GM21515 (cell line): Measurements from ENCODE around the gene WBP1L.
"Not testable (repeated sequence)": the region's sequence is repeated elsewhere in the genome, so short reads cannot be mapped to it uniquely, and the experiment has no call there.

ENCODE experiments used
- ATAC-seq: cut with Tn5 transposase; IDR thresholded peaks from one replicate; pipeline ENCODE4 v1.9.1; 2021; ENCODE audit not compliant: unreplicated experiment

Gene WBP1L

DNA sequence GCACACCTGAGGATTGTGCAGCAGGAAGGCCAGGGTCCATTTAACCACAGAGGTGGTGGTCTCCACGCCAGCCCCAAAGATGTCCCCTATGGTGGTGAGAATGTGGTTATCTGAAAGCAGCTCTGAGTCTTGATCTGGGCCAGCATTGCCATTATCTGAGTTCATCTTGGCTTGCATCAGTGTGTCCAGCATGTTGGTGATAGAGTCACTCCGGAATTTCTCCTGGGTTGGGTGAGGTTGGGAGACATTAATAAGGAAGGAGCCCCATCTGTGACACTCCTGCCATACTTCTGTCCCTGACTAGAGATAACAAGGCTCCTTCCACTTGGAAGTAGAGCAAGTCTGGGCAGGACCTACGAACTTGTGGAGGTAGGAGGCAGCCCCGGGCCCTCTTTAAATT, 89.2 kb downstream of the WBP1L start:
- no peak for ATAC-seq

DNA sequence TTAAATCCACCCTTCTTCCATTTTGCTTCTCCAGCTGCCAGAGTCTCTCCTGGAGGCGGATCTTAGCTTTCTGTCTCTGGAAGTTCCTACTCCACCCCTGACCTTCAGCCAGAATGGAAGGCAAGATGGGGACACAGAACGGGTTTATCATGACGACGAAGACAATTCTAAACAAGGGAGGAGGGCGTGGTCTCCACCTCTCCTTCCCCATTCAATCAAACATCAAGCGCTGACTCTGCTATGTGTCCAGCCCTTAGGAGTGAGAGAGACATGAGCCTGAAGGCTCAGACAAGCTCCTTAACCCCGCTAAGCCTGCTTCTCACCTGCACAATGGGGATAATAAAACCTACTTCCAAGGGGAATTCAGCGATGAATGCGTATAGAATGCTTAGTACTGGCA, 90.4 kb downstream of the WBP1L start:
- ATAC-seq, result no peak

DNA sequence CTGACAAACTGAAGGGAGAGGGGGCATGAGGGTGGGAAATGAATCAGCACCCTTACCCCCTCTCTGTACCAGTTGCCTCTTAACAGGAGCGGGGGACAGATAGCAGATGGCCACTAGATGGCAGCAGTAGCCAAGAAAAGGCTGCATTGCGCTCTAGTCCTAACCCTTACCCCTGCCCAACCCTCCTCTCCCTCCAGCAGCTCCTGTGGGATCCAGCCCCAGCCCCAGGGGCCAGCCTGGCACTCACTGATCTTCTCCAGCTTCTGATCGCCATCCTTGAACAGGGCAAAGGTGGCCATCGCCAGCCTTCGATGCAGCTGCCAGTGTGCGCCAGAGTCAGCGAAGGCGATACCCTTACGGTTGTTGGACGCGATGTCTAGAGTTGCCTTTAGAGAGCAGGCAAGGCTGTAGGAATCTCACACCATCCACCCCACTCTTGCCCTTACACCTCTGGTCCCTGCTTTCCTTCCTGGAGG, 91.3 kb downstream of the WBP1L start:
- ATAC-seq, result no peak

DNA sequence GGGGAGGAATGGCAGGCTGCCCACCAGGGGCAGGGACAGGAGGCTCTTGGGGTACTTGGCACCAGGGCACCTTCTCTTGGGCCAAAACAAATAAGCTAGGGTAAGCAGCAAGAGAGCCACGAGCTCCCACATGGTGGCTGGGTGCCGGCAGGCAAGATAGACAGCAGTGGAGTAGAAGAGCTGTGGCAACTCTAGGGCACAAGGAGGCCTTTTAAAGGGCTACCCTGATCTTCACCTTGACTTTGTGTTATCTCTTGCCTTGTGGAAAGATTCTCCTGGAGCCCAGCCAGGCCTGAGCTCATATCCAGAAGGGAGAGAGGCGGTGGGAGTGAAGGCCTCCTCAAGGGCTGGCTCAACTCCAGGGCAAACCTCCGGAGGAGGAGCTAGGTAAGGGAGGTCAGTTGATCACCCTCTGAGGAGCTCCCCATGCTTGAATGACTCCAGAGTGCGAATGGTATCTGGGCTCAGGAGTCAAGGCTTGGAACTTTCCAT, 93.5 kb downstream of the WBP1L start, which contains the start of gene CYP17A1:
Gene CYP17A1, minus strand, starts transcription at position 184 of the 492 bp plus-strand sequence. Its CDS starts 52 bp downstream, at position 132.
- no peak for ATAC-seq

DNA sequence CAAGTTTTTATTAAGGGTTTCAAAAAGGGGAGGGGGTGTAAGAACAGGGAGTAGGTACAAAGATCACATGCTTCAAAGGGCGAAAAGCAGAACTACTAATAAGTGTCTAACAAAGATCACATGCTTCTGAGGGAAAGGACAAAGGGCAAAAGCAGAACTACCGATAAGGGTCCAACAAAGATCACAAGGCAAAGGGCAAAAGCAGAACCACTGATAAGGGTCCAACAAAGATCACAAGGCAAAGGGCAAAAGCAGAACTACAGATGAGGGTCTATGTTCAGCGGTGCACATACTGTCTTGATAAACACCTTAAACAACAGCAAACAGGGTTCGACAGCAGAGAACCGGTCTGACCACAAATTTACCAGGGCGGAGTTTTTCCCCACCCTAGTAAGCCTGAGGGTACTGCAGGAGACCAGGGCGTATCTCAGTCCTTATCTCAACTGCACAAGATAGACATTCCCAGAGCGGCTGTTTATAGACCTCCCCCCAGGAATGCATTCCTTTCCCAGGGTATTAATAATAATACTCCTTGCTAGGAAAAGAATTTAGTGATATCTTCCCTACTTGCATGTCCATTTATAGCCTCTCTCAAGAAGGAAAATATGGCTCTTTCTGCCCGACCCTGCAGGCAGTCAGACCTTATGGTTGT, 94.7 kb downstream of the WBP1L start:
- not testable (repeated sequence) for ATAC-seq

DNA sequence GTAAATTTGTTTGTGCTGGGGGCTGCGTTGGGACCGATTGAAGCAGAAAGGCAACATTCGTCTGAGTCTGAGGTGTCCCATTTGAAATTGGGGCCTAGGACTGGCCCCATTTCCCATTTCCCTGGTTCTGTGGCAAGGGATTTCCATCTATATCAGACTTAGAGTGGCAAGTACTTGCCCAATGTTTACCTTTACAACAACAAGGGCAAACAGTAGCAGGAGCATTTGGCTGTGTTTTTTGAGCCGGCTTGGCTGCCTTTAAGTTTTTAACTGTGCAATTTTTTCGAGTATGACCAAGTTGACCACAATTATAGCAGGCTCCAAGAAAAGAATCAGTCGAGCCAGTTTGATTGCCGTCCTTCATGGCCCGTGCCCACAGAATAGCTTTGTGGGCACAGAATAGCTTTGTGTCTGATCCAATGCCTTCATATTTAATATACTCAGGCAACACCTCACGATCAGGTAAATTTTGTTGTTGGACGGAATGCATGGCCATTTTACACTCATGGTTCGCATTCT, 98.1 kb downstream of the WBP1L start:
- no peak for ATAC-seq

DNA sequence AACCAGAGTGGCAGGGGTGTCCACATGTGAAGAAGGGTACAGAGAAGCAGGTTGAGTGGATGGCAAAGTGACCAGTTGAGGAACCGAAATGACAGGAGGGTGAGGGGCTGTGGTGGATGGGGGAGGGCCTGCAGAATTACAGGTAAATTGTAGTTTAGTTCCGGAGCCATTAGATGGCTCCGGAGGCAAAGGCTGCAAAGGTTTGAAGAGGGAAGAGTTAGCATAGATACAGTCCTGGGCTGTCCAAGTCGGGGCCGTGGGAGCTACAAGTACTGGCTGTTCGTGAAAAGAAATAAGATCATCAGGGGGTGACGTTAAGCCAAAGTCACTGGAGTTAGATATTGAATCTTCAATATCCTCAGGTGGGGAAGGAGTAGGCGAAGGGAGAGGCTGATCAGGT, 99.4 kb downstream of the WBP1L start:
- not testable (repeated sequence) for ATAC-seq

DNA sequence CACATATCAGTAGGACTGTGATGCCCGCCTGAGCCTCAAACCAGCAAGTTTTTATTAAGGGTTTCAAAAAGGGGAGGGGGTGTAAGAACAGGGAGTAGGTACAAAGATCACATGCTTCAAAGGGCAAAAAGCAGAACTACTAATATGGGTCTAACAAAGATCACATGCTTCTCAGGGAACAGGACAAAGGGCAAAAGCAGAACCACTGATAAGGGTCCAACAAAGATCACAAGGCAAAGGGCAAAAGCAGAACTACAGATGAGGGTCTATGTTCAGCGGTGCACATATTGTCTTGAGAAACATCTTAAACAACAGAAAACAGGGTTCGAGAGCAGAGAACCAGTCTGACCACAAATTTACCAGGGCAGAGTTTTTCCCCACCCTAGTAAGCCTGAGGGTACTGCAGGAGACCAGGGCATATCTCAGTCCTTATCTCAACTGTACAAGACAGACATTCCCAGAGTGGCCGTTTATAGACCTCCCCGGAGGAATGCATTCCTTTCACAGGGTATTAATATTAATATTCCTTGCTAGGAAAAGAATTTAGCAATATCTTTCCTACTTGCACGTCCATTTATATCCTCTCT, 100.5 kb downstream of the WBP1L start:
- ATAC-seq, result not testable (repeated sequence)

DNA sequence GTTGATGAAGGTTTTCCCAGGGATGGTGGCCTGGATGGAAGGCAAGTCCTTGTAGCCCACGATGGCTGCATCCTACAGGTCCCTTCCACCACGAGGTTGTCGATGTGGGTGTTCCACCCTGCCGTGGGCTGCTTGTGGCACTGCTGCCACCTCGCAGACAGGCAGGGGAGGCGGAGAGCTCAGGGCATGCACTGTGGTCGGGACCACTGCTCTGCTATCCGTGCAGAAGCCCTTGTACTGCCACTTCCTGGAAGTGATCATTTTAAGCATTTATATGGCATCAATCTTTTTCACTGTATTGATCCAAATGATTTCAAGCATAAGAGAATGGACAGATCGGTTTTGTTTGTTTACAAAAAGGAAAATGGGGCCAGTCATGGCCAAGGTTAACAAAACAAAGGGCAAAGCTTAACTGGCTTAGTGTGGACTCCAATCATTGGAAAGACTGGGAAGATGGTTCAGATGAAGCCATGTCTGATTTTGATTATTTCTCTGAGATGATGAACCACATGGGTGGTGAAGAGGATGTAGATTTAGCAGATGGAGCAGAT, 101.7 kb downstream of the WBP1L start:
- no peak for ATAC-seq

DNA sequence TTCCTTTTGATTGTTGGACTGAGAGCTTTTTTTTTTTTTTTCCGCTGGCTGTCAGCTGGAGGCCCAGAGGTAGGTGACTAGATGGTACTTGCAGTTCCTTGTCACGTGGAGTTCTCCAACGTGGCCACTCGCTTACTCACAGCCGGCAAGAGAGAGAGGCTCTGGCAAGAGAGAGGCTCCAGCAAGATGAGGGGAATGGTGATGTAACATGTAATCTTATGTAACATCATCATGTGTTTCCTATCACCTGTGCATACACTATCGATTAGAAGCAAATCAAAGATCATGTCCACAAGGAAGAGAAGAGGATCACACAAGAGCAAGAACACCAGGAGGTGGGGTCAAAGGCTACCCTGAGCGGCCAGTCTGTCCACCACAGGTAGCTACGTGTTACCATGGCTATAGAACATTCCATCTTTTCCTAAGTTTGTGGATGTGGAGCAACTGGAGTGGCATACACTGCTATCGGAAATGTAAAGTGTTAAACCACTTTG, 106.3 kb downstream of the WBP1L start:
- ATAC-seq, result no peak

DNA sequence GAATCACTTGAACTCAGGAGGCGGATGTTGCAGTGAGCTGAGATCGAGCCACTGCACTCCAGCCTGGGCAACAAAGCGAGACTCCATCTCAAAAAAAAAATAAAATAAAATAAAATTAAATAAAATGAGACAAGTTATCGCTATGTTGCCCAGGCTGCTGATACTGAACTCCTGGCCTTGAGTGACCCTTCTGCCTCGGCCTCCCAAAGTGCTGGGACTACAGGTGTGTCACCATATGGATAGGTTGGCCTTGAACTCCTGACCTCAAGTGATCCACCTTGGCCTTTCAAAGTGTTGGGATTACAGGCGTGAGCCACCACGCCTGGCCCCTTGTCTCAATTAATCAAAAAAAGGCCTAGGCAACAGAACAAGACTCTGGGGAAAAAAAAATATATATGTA, 109.5 kb downstream of the WBP1L start:
- ATAC-seq, result not testable (repeated sequence)

DNA sequence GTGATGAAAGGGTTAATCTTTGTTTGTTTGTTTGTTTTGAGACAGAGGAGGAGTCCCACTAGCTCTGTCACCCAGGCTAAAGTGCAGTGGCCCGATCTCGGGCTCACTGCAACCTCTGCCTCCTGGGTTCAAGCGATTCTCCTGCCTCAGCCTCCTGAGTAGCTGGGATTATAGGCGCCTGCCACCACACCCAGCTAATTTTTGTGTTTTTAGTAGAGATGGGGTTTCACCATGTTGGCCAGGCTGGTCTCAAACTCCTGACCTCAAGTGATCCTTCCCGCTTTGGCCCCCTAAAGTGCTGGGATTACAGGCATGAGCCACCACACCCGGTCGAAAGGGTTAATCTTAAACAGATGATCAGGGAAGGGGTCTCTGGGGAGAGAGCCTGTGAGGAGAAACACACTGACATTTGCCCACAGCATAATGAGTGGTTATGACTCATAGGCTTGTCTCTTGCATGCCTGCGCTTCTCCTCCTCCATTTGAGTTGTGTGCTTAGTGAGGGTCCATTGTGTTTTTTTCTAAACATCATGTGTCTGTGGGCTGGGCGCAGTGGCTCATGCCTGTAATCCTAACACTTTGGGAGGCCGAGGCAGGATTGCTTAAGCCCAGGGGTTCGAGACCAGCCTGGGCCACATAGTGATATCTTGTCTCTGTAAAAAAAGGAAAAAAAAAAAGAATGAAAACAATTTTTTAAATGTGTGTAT, 112.1 kb downstream of the WBP1L start:
- ATAC-seq, result not testable (repeated sequence)

DNA sequence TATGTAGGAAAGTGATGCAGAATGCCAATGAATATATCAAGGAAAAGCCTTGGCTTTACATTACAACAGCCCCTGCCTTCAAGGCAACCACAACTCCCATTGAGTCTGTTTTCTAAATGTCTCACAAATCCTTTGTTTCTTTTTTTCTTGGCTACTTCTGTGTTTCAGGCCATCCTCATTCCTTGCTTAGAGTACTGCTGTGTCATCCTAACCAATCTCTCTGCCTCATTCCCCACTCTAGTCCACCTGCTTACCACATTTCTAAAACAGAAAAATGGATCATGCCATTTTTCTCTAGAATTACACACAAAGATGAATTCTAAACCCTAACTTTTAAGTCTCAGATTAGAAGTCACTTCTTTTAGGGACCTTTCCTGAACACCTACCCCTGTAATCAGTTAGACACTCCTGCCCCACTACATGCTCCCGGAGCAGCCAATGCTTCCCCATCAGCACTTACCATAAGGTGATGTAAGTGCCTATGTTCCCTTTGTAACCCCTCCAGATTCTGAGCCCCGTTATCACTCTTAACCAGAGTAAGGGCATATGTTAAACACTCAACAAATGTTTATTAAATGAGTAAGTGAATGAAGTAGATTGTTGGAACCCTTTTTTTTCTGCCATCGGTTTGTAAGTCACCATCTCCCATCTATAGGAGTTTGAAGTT, 113.1 kb downstream of the WBP1L start:
- ATAC-seq, result no peak

DNA sequence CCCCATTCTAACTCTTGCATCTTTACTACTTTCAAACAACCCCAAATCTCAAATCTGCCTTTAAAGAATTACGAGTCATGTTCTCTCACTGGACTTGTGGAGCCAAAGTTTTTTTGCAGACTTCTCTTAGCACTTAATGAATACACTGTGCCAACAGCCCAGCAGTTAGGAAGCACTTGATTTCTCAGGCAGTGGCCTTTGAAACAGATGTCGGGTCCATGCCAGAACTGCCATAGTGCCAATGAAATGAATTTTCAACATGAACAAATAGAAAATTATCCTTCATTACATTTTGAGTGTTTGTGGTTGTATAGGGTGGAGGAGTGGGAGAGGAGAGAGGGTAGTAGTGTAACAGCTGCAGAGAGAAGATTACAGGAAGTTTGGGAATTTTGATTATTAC, 116.2 kb downstream of the WBP1L start:
- no peak for ATAC-seq

DNA sequence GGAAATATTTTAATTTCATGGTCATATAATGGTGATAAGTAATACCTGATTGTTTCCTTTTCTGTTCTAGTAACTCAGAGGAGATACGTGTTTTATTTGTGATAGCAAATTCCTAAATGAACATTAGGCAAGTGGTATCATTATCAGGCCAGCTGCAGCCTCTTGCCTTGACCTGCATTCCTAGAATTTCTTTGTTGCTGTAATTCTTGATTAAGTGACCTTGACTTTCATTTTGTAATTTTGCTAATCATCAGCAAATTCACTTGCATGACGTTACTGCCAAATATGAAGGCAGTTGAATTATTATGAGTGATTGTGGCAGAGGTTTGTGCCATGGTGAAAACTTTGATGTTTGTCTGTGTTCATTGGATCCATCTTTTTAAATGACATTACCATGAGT, 119.9 kb downstream of the WBP1L start:
- no peak for ATAC-seq

DNA sequence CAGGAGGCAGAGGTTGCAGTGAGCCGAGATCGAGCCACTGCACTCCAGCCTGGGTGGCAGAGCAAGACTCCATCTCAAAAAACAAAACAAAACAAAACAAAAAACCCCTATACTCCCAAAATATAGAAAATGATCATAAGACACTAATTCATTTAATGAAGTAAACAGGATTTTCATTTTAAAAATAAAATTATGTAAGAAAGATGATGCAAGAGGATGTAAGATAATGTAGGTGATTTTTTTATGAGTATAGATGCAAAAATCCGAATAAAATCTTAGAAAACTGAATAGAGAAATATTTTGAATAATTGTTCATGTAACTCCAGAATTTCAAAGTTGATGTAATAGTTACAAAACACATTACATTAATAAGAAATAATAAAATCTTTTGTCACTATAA, 121.9 kb downstream of the WBP1L start:
- no peak for ATAC-seq
